ENCODE data around the gene ZNF362.

DNA sequence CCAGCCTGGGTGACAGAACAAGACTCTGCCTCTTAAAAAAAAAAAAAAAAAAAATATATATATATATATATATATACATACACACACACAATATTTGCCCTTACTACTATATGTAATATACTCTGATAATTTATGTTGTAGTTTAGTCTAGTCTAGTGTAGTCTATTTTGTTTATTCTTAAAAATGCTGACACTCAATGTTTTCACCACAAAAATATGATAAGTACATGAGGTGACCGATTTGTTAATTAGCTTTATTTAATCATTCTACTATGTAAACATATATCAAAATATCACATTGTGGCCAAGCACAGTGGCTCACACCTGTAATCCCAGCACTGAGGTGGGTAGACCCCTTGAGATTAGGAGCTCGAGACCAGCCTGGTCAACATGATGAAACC is 19.8 kb upstream of the ZNF362 start:
- no peak for TF ChIP-seq SMC3 (IDR thresholded peaks at IDR 0.05; ENCODE audit: low read depth, low read length)
- no peak for TF ChIP-seq GABPA (IDR thresholded peaks at IDR 0.05; ENCODE audit: low read depth)
- TF ChIP-seq, protein P1, sequence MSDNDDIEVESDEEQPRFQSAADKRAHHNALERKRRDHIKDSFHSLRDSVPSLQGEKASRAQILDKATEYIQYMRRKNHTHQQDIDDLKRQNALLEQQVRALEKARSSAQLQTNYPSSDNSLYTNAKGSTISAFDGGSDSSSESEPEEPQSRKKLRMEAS (IDR thresholded peaks at IDR 0.05; ENCODE audit: low read depth): no peak
- no peak for TF ChIP-seq CTCF (IDR thresholded peaks at IDR 0.05)
- TF ChIP-seq FOXJ3 (CRISPR knock-in tag; IDR thresholded peaks at IDR 0.05): no peak
- TF ChIP-seq EZH2phosphoT487 (IDR thresholded peaks at IDR 0.05; ENCODE audit: borderline replicate concordance, low read depth): no peak
- no peak for TF ChIP-seq EP300 (IDR thresholded peaks at IDR 0.05; ENCODE audit: borderline replicate concordance in 1 of 2, low read depth in 1 of 2, low read length in 1 of 2)
- no peak for TF ChIP-seq POLR2AphosphoS5 (IDR thresholded peaks at IDR 0.05; ENCODE audit: low read depth, low read length)
- no peak for TF ChIP-seq YY1 (IDR thresholded peaks at IDR 0.05; ENCODE audit: low read depth)
- TF ChIP-seq FOXM1 (IDR thresholded peaks at IDR 0.05; ENCODE audit: low read depth): no peak
- TF ChIP-seq ZBTB33 (IDR thresholded peaks at IDR 0.05; ENCODE audit: borderline replicate concordance, low read depth): no peak

Measured in SK-N-SH (cell line).